Keratinocyte (primary cell): ENCODE measurements around the gene CDC25A. TPM values are rescaled to one million over a fixed set of nuclear protein-coding genes. Genes with fewer than 3 reads are reported as not detected.

Source experiments
- DNase-seq: peaks from one replicate; pipeline ENCODE4 v3.0.0-alpha.2; 2011; ENCODE audit warnings: low read depth, missing footprints, low spot score
- FAIRE-seq: peaks from 2 replicates; lab custom pipeline; 2011; peaks lifted over from hg19 to GRCh38; lab: Jason Lieb, UNC
- H2AFZ ChIP-seq: 2 replicates; pipeline ENCODE4 v1.6.0; 2012; ENCODE audit warnings: low read length, control low read depth, inconsistent platforms; ENCODE audit not compliant: control insufficient read depth
- H3K27ac ChIP-seq: 2 replicates; pipeline ENCODE4 v1.5.1; 2011; ENCODE audit warnings: low read length; ENCODE audit not compliant: control insufficient read depth, insufficient read depth
- H3K27me3 ChIP-seq: 3 replicates; pipeline ENCODE4 v1.6.0; 2011; ENCODE audit warnings: low read length; ENCODE audit not compliant: control insufficient read depth, insufficient read depth; ENCODE audit errors: extremely low read depth
- H3K36me3 ChIP-seq, 2 experiments: 2 replicates in 1 of 2; 3 replicates in 1 of 2; pipeline ENCODE4 v1.5.1; 2011; ENCODE audit warnings: low read length in 2 of 2, mild to moderate bottlenecking in 1 of 2; ENCODE audit not compliant: control insufficient read depth in 2 of 2, insufficient read depth in 2 of 2; ENCODE audit errors: extremely low read depth in 1 of 2
- H3K4me1 ChIP-seq: 3 replicates; pipeline ENCODE4 v1.5.1; 2011; ENCODE audit warnings: low read length; ENCODE audit not compliant: control insufficient read depth, insufficient read depth; ENCODE audit errors: extremely low read depth
- H3K4me2 ChIP-seq: 3 replicates; pipeline ENCODE4 v1.6.0; 2011; ENCODE audit warnings: low read depth, low read length; ENCODE audit not compliant: control insufficient read depth, insufficient read depth; ENCODE audit errors: extremely low read depth
- H3K4me3 ChIP-seq, 3 experiments: fragments of 200-600 bp in 1 of 3; sonication (generic) in 1 of 3; 2 replicates in 2 of 3; 3 replicates in 1 of 3; pipeline ENCODE4 v1.5.1; 2011 to 2016; ENCODE audit warnings: low read length in 3 of 3, mild to moderate bottlenecking in 3 of 3, control low read depth in 2 of 3, inconsistent platforms in 1 of 3, low read depth in 1 of 3, mixed read lengths in 1 of 3, mixed run types in 1 of 3, moderate library complexity in 1 of 3; ENCODE audit not compliant: control insufficient read depth in 2 of 3, insufficient read depth in 2 of 3; ENCODE audit errors: extremely low read depth in 1 of 3
- H3K79me2 ChIP-seq: 2 replicates; pipeline ENCODE4 v1.6.0; 2012; ENCODE audit warnings: low read length; ENCODE audit not compliant: control insufficient read depth, insufficient read depth
- H3K9ac ChIP-seq: 3 replicates; pipeline ENCODE4 v1.6.0; 2011; ENCODE audit warnings: low read length; ENCODE audit not compliant: control insufficient read depth, insufficient read depth; ENCODE audit errors: extremely low read depth
- H3K9me1 ChIP-seq: 3 replicates; pipeline ENCODE4 v1.6.0; 2011; ENCODE audit warnings: low read length; ENCODE audit not compliant: control insufficient read depth, insufficient read depth; ENCODE audit errors: extremely low read depth
- H3K9me3 ChIP-seq: 2 replicates; pipeline ENCODE4 v1.5.1; 2012; ENCODE audit warnings: low read depth, low read length; ENCODE audit not compliant: control insufficient read depth
- H4K20me1 ChIP-seq: 3 replicates; pipeline ENCODE4 v1.6.0; 2011; ENCODE audit warnings: low read length; ENCODE audit not compliant: control insufficient read depth, insufficient read depth; ENCODE audit errors: extremely low read depth
- EZH2 ChIP-seq: IDR thresholded peaks from one replicate; pipeline ENCODE4 v1.6.1; 2012; ENCODE audit warnings: inconsistent platforms, mild to moderate bottlenecking, low read length, moderate library complexity
- dilution Hi-C: fragments of 300-500 bp; cut with MboI; formaldehyde crosslinking; loops from one replicate; pipeline ENCODE4 v1.7.0; 2020; ENCODE audit warnings: low sequenced_read_pairs; ENCODE audit not compliant: extremely low pct_ligation_motif_present
- polyA plus RNA-seq, 5 experiments: library from polyadenylated mRNA; depleted of rRNA in 3 of 5; stranded (reverse) in 3 of 5; stranded (forward) in 1 of 5; unstranded in 1 of 5; fragments of >200 nt; gene quantifications; 1 replicate in 1 of 5; 2 replicates in 3 of 5; 3 replicates in 1 of 5; pipeline versions ENCODE4 v1.2.1 to v1.2.3, GENCODE V29; 2011 to 2012; ENCODE audit warnings: missing spikeins in 2 of 5, low read depth in 1 of 5, low replicate concordance in 1 of 5
- TF ChIP-seq, protein P1 (sequence below), 3 experiments: IDR thresholded peaks in 1 of 3; conservative IDR thresholded peaks in 1 of 3; optimal IDR thresholded peaks in 1 of 3; 2 replicates in 2 of 3; 3 replicates in 1 of 3; pipeline versions ENCODE3 to v1.5.1; 2011; ENCODE audit warnings: low read length in 3 of 3, mild to moderate bottlenecking in 3 of 3, moderate library complexity in 2 of 3, control low read depth in 1 of 3, inconsistent platforms in 1 of 3; ENCODE audit not compliant: insufficient read depth in 2 of 3; ENCODE audit errors: extremely low read depth in 1 of 3

CDC25A gene
- polyA plus RNA-seq, 1 donor (not counting 4 experiments of a cell fraction or from before 2014, with no cell fraction given): 5.5 TPM

DNA sequence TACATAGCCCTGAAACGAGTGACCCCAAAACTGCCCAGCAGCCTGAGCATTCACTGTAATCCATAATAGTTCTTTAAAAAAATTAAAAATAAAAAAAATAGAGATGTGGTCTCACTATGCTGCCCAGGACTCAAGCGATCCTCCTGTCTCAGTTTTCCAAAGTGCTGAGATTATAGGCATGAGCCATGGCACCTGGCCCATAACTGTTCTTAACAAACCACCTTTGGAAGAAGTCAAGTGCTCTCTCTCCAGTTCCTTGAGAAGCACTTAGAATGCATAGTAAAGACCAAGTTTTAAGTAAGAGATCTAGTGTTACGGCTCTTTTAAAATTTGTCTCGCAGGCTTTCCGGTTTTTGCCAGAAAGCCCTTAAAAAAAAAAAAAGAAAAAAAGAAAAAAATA is 8.2 kb downstream of the CDC25A start:
- no peaks in the 10 kb centered on the region for H3K9me1 ChIP-seq
- H3K9ac ChIP-seq: no peak overlapping the region
- dilution Hi-C loops: no loop called here
- no peak overlapping the region for H2AFZ ChIP-seq
- no peaks in the 10 kb centered on the region for H4K20me1 ChIP-seq
- peaks cover 0 to 14% of the 10 kb centered on the region in 2 experiments for H3K36me3 ChIP-seq
- no peak for DNase-seq
- no peak for TF ChIP-seq EZH2
- TF ChIP-seq, protein P1, sequence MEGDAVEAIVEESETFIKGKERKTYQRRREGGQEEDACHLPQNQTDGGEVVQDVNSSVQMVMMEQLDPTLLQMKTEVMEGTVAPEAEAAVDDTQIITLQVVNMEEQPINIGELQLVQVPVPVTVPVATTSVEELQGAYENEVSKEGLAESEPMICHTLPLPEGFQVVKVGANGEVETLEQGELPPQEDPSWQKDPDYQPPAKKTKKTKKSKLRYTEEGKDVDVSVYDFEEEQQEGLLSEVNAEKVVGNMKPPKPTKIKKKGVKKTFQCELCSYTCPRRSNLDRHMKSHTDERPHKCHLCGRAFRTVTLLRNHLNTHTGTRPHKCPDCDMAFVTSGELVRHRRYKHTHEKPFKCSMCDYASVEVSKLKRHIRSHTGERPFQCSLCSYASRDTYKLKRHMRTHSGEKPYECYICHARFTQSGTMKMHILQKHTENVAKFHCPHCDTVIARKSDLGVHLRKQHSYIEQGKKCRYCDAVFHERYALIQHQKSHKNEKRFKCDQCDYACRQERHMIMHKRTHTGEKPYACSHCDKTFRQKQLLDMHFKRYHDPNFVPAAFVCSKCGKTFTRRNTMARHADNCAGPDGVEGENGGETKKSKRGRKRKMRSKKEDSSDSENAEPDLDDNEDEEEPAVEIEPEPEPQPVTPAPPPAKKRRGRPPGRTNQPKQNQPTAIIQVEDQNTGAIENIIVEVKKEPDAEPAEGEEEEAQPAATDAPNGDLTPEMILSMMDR (optimal IDR thresholded peaks at IDR 0.05 in 1 of 3, IDR thresholded peaks at IDR 0.05 in 1 of 3, conservative IDR thresholded peaks at IDR 0.05 in 1 of 3; ENCODE audit: extremely low read depth in 1 of 3, insufficient read depth in 2 of 3, low read length in 3 of 3): no peak
- H3K27ac ChIP-seq: no peak overlapping the region
- H3K4me3 ChIP-seq: no peak overlapping the region
- no peaks in the 10 kb centered on the region for H3K9me3 ChIP-seq
- H3K27me3 ChIP-seq: no peaks in the 10 kb centered on the region
- no peak for FAIRE-seq
- H3K4me2 ChIP-seq: no peak overlapping the region
- H3K4me1 ChIP-seq: no peaks in the 10 kb centered on the region
- H3K79me2 ChIP-seq: peaks cover 5% of the 10 kb centered on the region

DNA sequence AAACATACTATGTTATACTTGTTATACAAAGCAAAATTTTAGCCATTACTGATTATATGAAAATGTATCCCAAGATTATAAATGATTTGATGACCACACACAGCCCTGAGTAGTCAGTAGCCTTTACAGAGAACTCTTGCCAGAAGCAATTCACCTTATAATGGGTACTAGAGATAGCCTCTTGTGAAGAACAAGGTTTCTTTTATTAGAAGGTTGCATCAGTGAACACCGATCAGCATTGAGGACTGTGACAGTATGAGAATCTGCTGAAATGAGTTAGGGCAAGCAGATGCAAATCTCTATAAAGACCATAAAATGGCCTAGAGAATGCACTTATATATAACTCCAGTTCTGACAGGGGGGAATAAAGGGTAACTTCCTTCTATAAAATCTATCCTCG is 10.1 kb downstream of the CDC25A start:
- no peak overlapping the region for H2AFZ ChIP-seq
- H3K9me1 ChIP-seq: no peaks in the 10 kb centered on the region
- DNase-seq (no peak), FAIRE-seq (no peak)
- H3K9ac ChIP-seq: no peak overlapping the region
- H3K9me3 ChIP-seq: no peaks in the 10 kb centered on the region
- H3K4me3 ChIP-seq: no peak overlapping the region
- TF ChIP-seq, protein P1 (optimal IDR thresholded peaks at IDR 0.05 in 1 of 3, IDR thresholded peaks at IDR 0.05 in 1 of 3, conservative IDR thresholded peaks at IDR 0.05 in 1 of 3; ENCODE audit: extremely low read depth in 1 of 3, insufficient read depth in 2 of 3, low read length in 3 of 3): no peak
- no peak for TF ChIP-seq EZH2
- H4K20me1 ChIP-seq: no peaks in the 10 kb centered on the region
- H3K79me2 ChIP-seq: peaks cover 9% of the 10 kb centered on the region
- dilution Hi-C loops: no loop called here
- H3K27me3 ChIP-seq: no peaks in the 10 kb centered on the region
- no peaks in the 10 kb centered on the region for H3K4me1 ChIP-seq
- H3K27ac ChIP-seq: no peak overlapping the region
- H3K36me3 ChIP-seq: peaks cover 0 to 22% of the 10 kb centered on the region in 2 experiments
- no peak overlapping the region for H3K4me2 ChIP-seq
